ENCODE measurements around the gene ANXA5.
"Not testable (repeated sequence)": the region's sequence is repeated elsewhere in the genome, so short reads cannot be mapped to it uniquely, and the experiment has no call there.

The ANXA5 gene

DNA sequence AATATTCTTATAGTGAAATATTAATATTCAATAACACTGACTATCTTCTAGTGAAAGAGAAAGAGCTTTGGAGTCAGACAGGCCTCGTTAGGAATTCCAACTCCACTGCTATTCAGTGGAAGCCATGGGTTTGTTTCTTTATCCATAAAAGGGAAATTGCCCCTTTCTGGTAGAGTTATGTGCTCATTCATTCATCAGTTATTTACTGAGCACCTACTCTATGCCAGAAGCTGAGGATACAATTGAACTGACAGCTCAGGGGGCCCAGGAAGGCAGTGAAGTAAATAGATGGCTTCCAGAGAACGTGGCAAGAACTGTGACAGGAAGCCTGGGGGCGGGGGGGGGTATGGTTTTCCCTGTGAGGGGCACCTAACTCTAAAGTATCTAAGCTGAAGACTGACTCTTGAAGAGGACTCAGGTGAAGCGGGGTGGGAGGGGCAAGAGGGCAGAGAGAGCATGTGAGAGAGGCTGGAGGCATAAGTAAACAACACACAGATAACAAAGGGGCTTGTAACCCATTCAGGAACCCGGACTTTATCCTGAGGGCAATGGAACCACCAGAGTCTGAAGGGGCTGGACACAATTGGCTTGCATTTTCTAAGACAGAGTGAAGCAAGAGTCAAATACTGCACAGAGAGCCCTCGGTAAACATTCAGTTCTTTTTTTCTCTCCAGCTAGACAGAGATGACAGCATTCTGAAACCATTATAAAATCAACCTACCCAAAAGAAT is 20.3 kb downstream of the ANXA5 start:
- no peak for DNase-seq

DNA sequence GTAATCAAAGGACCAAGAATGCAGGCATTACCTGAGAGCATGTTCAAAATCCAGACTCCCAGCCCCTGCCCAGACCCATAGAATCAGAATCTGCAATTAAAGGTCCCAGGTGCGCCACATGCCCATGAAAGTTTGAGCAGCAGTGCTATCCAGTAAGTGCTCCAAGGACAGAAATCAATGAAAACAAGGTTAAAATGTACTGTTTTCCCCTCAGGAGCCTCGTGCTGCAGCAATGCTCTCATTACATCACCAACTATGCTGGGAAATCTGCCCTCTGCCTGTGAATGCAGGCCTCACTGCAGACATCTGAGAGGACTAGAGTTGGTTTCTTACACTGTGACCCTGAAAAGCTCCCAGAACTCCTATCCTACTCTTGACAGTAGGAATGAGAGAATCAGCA is 21.1 kb downstream of the ANXA5 start:
- DNase-seq: no peak

DNA sequence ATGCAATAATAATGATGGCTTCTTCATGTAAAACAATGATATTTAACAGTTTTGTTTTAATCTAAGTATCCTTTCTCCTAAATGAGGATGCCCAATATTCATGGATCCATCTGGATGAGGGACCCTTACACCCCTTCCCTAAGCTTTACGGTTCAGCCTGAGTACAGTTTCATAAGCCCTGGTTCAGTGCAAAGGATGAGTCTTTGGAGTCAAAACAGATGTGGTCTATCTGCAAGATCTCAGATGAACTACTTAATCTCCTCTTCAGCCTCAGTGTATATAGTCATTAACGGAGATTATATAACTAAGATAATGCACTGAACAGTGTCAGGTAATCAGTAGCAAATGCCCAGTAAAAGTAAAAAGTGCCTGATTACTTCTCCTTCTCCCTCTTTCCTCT is 22.1 kb downstream of the ANXA5 start:
- DNase-seq: no peak

DNA sequence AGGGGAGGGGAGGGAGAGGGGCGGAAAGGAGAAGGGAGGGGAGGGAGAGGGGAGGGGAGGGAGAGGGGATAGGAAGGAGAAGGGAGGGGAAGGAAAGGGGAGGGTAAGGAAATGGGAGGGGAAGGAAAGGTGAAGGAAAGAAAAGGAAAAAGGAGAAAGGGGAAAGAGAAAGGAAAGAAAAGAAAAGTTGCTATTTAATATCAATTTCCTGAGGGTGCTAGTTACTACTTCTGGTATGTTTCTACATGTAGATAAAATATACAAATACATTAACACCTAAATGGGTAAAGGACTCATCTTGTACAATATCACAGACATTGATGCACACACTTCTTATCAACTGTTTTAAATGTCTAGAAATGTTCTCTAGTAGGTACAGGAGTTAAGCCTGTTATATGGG is 22.6 kb downstream of the ANXA5 start:
- no peak for DNase-seq

DNA sequence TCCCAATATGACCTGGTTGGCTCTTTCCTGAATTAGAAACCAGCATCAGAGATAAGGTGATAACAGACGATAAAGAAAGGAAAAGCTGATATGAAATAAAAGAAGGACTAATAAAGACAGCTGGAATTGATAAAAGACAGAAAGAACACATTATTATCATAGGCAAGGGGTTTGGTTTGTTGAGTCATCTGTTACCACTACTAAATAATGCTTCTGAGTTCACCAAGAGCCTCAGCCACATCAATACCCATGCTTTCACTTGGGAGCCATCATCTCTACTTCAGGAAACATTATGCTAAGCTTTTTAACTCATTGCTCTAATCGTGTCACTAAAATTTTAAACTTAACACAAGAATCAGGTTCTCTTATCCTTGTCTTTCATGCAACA is 27.6 kb downstream of the ANXA5 start:
- DNase-seq: no peak

DNA sequence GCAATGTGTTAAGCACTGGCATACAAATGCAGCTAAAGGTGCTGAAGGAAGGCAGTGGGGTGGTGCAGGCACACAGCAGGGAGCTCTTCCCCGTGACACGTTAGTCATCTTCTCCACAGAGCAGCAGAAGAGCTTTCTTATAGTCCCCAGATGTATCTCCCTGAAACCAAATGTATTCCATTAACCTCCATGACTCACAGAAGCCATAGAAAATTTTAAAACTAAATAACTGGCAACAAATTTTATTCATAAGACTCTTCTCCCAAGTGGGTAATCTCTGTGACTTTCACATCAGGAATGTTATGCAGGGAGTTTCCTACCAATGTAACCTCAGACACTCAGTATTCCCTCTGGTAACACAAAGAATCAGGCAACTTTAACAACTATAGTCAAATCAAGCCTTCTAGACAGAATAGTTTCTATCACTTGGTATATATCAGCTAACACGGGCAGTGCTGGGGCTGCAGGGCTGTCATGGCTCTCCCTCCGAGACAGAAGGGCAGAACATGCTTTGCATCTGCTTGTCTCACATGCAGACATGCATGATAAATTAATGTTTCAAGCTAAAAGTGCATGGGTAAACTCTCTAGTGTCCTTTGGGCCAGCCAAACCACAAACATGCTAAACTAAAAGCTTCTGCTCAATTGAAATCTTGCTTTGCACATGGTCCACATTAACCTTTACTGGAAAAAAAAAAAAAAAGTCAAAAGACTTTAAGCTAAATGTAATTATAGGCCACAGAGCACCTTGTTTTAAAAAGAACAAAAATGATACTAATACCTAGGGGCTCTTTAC is 28.2 kb downstream of the ANXA5 start:
- no peak for DNase-seq

DNA sequence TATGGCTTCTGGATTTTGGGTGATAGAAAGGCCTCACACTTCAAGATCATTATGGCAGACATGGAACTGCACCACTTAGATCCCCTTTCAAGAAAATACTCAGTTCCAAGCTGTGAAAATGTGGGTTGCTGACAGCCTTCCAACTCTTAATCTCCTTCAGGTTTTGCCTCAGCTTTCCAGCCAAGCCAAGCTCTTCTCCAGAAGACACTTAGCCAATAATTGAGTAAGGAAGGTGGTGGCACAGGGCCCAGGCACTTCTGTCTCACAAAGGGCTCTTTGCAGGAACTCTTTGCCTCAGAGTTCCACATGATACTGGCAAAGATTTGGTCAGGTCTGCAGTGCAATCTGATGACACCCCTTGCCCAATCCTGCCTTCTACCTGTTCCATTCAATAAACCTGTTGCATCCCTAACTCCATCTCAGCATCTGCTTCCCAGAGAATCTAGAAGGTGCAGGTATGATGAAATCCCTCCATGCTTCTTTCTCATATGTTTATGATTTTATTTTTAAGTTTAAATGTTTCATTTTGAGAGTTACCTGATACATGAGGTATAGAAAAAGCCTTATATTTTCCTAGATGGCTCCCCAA is 30.6 kb downstream of the ANXA5 start:
- DNase-seq: no peak

DNA sequence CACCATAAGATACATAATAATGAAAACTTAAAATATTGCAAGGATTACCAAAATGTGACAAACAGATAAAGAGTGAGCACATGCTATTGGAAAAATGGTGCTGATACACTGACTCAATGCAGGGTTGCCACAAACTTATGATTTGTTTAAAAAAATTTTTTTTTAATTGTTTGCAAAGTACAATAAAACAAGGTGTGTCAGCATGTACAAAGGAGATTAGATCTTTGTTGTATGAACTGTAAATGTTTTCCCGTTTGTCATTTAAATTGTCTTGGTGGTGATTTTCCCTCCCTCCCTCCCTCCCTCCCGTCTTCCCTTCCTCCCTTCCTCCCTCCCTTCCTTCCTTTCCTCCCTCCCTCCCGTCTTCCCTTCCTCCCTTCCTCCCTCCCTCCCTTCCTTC is 31.4 kb downstream of the ANXA5 start:
- no peak for DNase-seq

DNA sequence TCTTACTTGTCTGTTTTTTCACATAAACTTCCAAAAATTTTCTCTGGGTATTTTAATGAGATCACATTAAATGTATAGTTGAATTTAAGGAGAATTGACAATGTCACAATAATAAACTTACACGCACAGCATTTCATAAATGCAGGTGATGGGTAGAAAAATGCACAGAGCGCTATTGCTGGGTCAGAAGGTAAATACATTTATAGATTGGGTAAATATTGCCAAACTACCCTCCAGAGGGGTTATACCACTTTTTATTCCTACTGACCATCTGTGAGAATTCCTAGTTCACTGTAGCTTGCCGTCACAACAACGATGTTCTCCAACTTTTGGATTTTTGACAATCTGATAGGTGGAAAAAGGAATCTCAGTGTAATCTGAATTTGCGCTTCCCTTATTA is 34.6 kb downstream of the ANXA5 start:
- DNase-seq: no peak

DNA sequence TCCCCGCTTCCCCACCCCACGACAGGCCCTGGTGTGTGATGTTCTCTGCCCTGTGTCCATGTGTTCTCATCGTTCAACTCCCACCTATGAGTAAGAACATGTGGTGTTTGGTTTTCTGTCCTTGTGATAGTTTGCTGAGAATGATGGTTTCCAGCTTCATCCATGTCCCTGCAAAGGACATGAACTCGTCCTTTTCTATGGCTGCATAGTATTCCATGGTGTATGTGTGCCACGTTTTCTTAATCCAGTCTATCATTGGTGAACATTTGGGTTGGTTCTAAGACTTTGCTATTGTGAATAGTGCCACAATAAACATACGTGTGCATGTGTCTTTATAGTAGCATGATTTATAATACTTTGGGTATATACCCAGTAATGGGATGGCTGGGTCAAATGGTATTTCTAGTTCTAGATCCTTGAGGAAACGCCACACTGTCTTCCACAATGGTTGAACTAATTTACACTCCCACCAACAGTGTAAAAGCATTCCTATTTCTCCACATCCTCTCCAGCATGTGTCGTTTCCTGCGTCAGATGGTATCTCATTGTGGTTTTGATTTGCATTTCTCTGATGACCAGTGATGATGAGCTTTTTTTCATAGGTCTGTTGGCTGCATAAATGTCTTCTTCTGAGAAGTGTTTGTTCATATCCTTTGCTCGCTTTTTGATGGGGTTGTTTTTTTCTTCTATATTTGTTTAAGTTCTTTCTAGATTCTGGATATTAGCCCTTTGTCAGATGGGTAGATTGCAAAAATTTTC is 36.4 kb downstream of the ANXA5 start:
- DNase-seq: not testable (repeated sequence)

DNA sequence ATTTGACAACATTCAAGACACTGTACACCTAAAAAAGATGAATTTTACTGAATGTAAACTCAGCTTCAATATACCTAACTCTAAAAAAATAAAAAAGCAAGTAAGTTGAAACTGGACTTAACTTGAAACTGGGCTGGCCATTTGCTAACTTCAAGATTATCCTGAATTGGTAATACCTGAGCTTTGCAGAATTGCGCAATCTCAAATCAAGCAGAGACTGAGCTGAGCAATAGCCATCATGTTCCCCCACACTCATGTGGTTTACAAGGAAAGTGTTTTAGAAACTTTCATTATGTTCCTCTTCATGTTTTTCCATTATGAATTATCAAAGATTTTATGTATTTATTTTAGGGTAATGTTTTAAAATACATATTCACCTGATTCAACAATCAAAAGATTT is 38.7 kb downstream of the ANXA5 start:
- DNase-seq: no peak

DNA sequence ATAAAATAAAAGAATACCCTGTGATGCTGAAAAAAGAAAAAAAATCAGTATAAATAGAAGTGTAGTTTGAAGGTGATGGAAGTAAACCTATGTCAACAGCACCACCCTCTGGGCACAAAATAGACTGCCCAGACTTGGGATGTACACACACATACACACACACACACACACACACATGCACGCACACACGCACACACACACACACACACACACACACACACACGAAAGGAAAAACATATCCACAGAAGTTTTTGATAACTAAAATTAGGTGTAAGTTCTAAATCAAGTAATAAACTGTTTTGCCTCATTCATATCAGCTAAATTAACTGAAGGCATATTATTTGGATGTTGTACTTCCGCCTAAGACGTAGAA is 40.5 kb downstream of the ANXA5 start:
- no peak for DNase-seq

DNA sequence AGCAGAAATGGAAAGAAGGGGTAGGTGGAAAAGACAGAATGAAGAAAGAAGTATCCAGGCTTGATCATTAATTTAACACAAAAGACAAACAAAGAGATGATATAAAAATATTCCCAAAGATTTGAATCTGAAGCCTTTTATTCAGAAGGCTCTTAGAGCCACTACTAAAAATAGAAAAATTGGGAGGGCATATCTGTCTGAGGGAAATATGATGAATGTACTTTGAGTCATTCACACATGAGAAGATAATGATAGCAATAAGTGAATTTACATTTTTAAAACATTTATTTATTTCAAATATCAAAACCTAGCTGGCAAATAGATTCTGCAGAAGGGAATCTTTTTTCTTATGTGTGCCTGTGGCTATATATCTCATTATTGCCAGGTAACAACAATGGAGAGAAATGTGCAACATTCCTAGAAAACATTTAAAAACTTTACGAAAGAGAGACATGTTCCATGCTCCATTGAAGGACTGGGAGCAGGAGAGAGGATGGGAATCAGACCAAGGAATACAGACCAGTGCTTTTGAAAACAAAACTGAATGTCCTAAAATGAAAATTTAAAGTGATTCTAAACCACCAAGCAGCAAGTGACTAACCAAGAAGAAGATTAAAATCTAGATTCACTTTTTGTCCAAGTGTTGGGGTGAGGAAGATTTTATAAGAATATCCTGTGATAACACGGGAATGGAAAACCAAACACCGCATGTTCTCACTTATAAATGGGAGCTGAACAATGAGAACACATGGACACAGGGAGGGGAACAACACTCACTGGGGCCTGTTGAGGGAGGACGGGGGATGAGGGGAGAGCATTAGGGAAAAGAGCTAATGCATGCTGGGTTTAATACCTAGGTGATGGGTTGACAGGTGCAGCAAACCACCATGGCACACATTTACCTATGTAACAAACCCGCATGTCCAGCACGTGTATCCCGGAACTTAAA is 41.2 kb downstream of the ANXA5 start:
- DNase-seq: no peak

DNA sequence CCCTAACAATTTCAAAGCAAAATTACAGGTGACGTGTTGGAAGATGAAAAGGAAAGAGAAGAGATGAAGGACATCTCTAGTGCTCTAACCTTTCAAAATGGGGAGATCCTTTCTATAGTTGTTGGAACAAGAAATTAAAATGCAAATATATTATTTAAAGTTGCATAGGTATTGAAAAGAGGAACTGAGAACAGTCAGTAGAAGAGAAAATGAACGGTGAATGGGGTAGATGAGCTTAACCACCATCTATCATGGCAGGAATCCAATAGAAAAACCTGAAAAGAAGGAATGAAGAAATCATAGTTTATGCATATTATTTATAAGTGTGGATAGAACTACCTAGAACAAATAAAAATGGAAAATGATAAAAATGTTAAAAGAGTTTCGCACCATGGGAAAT is 42.0 kb downstream of the ANXA5 start:
- no peak for DNase-seq

DNA sequence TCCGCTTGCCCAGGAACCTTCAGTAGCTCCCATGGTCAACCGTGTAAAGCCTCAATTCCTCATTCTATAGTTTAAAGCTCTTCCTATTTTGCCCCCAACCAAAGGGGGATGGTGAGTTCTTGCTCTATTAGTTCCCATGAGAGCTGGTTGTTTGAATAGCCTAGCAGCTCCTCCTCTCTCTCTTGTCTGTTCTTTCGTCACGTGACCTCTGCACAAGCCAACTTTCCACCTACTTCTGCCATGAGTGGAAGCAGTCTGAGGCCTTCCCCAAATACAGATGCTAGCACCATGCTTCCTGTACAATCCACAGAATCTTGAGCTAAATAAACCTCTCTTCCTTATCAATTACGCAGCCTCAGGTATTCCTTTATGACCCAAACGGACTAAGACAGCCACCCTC is 42.8 kb downstream of the ANXA5 start:
- DNase-seq: no peak

DNA sequence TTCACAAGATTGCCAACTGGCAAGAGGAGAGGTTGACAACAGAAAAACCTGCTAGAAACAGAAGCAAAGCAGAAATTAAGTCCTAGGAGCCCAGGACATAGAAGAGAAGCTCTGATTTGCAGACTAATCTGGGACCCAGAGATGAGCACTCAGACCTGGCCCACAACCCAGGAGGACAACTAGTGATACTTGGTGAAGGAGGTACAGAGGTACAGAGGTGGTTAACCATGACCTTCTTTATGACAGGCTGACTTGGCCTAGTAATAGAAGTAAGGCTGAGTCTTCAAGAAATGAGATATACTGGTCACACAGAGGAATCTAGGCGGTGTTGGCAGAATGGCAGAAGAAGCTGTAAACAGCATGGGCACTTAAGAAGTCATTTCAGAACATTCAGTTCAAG is 43.6 kb downstream of the ANXA5 start:
- no peak for DNase-seq

DNA sequence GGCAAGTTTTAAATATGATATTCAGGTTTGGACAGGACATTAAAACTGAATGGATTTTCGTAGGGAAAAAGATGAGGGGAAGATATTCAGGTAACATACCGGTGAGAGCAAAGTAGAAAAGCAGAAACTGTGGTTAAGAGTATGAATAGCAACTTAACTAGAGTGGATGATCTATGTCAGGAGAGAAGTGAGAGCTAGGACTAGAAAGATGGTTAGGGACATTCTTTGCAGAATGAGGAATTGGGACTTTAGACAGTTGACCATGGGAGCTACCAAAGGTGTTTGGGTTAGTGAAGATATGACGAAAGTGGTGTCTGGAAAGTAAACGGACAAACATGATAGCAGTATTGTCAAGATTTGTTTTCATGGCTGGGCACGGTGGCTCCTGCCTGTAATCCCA is 45.2 kb downstream of the ANXA5 start:
- DNase-seq: no peak

DNA sequence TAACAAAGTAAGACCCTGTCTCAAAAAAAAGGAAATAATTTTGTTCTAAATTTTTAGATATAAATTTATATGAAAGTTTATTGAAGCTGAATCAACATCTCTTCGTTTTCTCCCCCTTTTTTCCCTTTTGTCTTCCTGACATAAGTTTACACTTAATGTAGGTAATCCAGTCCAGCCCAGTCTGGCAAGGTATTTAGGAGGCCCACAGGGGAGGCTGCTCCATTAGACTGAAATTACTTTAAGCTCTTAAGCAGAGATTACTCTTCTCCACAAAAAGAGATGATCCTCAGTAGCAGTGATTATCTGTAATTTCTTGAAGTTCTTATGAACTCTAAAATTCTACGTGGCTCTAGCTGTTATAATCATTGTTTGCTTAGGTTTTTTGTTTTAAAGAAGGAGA is 46.0 kb downstream of the ANXA5 start:
- no peak for DNase-seq

DNA sequence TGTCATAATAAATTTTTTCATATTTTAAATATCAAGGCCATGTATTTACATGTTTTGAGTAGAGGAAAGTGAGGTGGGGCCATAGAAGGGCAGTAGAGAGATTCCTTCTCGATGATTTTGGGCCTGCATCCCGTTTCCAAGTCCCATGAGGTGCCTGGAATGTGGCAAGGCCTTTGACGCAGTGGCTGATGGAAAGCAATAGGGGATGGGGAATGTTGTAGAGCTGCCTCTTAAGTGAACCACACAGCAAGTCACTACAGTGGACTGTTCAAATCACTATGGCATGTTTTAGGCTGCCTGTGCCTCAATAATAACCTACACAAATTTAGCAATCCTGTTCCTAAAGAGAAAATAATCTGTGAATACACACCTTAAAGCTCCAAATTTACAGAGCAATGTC is 48.3 kb downstream of the ANXA5 start:
- DNase-seq: no peak

DNA sequence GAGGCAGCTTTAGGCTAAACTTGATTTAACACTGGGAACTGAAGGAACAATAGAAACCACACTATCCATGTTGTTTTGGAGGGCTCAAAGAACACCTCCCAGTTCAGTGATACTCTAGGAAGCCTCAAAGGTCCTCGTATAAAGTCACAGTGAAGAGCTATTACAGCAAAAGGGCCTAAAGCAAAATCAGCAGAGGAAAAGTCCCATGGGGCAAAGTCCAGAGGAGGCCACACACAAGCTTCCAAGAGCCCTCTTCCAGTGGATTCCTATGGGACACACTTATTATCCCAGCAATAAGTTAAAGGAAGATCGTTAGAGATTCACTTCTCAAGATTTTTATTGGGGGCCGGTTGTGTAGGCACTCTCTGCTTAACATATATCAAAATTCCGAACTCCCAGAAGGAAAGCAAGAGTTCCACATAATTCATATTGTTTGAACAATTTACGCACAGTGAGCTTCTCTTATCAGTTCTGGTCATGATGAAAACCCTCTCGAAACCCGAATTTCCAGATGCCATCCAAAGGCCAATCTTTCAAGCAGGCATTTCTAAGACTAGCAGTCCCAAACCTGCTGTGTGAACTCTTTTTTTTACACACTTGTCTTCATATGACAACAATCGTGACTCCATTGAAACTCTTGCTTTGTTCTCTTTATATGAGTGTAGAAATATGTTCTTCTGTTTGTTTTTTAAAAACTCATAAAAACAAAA is 53.7 kb downstream of the ANXA5 start:
- no peak for DNase-seq

DNA sequence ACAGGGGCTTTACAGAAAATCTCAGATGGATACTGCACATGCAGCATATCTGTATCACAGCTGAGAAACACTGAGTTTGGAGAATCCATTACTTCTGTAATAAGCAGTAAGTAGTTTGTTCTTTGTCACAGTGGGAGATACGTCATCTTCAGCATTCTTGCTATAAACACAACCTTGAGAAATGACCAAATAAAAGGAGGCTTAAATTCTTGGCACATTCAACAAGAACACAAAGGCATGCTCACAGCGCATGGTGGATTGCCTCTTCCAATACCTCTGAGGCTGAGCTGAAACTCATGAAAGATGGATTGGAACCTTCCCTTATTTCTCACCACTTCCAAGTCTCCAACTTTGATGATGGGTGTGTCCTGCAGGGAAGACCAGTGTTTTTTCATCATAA is 54.5 kb downstream of the ANXA5 start:
- DNase-seq: no peak

DNA sequence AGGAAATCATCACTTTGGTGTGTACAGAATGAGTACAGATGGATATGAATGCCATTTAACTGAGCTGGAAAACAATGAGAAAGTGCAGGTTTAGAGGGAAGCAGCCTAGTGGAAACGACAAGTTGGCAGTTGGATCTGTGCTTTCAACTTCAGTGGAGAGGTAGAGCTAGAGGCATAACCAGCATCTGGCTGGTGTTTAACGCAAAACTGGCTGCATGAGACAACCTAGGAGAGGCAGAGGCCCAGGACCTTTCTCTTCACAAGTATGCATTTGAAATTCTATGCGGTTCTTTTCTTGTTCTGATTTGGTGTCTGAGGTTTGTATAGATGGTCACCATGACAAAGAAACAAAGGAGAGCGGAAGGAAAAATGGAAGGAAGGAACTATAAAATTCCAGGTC is 63.1 kb downstream of the ANXA5 start:
- no peak for DNase-seq

Data from bone marrow (tissue), 2 donors.